ENCODE measurements around the gene NRG2. TPM values are rescaled to one million over a fixed set of nuclear protein-coding genes. Genes with fewer than 3 reads are reported as not detected.

Gene NRG2
- total and polyA plus RNA-seq, 7 experiments from 2014 or later, result 0.05 to 0.22 (median 0.12) TPM; not detected in 3

GRCh38 chr5:139893873-139894272 is 149.2 kb downstream of the NRG2 start:
- no peaks in the 10 kb centered on the region for H3K27me3 ChIP-seq (ENCODE audit: control insufficient read depth in 2 of 2, insufficient read depth in 2 of 2, low read length in 2 of 2)
- no peaks in the 10 kb centered on the region for H3K36me3 ChIP-seq (ENCODE audit: control insufficient read depth in 2 of 3, insufficient read depth in 3 of 3, low read length in 3 of 3)
- Mint-ChIP-seq H3K27ac (no peak overlapping the region), H3K4me1 (no peaks in the 10 kb centered on the region), H3K9me3 (no peaks in the 10 kb centered on the region), H3K4me3 (no peak overlapping the region), H3K27me3 (peaks cover 0 to 30% (median 14%) of the 10 kb centered on the region in 5 donors), H3K36me3 (no peaks in the 10 kb centered on the region)
- no peak for DNase-seq
- no peak overlapping the region for H3K4me3 ChIP-seq (ENCODE audit: low read length)
- H3K4me1 ChIP-seq (ENCODE audit: control insufficient read depth in 2 of 2, insufficient read depth in 2 of 2, low read length in 2 of 2), result no peaks in the 10 kb centered on the region
- intact Hi-C loops (cut with micrococcal nuclease), result no loop called here
- H3K27ac ChIP-seq (ENCODE audit: low read depth, low read length), result no peak overlapping the region
- H3K9me3 ChIP-seq (ENCODE audit: control insufficient read depth in 2 of 3, low read length in 3 of 3), result no peaks in the 10 kb centered on the region
- ATAC-seq, result no peak
- POLR2A ChIA-PET, result no interaction called here
- CTCF ChIA-PET, result no interaction called here

GRCh38 chr5:139889410-139889809 is 153.7 kb downstream of the NRG2 start:
- H3K27ac ChIP-seq (ENCODE audit: low read depth, low read length), result no peak overlapping the region
- no peaks in the 10 kb centered on the region for H3K27me3 ChIP-seq (ENCODE audit: control insufficient read depth in 2 of 2, insufficient read depth in 2 of 2, low read length in 2 of 2)
- H3K9me3 Mint-ChIP-seq, result no peaks in the 10 kb centered on the region
- H3K27me3 Mint-ChIP-seq, result peaks cover 0 to 26% (median 13%) of the 10 kb centered on the region in 5 donors
- ChIA-PET POLR2A (no interaction called here), CTCF (no interaction called here)
- H3K4me3 Mint-ChIP-seq, result no peak overlapping the region
- H3K36me3 ChIP-seq (ENCODE audit: control insufficient read depth in 2 of 3, insufficient read depth in 3 of 3, low read length in 3 of 3), result no peaks in the 10 kb centered on the region
- ATAC-seq (no peak), DNase-seq (no peak)
- intact Hi-C loops (cut with micrococcal nuclease), result no loop called here
- H3K9me3 ChIP-seq (ENCODE audit: control insufficient read depth in 2 of 3, low read length in 3 of 3), result no peaks in the 10 kb centered on the region
- H3K4me1 ChIP-seq (ENCODE audit: control insufficient read depth in 2 of 2, insufficient read depth in 2 of 2, low read length in 2 of 2), result no peaks in the 10 kb centered on the region
- no peaks in the 10 kb centered on the region for H3K36me3 Mint-ChIP-seq
- no peak overlapping the region for H3K4me3 ChIP-seq (ENCODE audit: low read length)
- H3K27ac Mint-ChIP-seq, result no peak overlapping the region
- peaks cover 0 to 2% (median 0%) of the 10 kb centered on the region in 7 donors for H3K4me1 Mint-ChIP-seq

GRCh38 chr5:139888370-139888769 is 154.7 kb downstream of the NRG2 start:
- ChIA-PET CTCF (no interaction called here), POLR2A (no interaction called here)

DNA sequence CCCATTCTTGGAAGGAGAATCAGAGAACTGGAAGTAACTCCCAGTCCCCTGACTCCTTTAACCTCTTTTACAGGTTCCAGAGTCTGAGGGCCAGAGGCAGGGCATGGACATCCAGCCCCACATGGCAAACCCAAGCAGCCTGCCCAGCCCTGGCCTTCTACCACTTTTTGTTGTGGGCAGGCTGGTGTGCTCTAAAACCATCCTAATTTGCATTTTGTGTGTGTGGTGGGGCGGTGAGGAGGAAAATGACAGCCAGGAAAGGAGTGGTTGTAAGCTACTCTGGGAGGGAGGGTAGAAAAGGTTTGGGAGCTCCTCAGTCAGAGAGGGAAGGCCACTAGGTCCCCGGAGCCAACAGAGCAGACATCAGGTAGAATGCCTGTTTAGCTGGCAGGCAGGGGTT is 156.9 kb downstream of the NRG2 start:
- Mint-ChIP-seq H3K27me3 (peaks cover 0 to 18% (median 4%) of the 10 kb centered on the region in 5 donors), H3K27ac (no peak overlapping the region), H3K4me1 (peaks cover 0 to 2% (median 0%) of the 10 kb centered on the region in 7 donors), H3K4me3 (no peak overlapping the region), H3K36me3 (no peaks in the 10 kb centered on the region), H3K9me3 (no peaks in the 10 kb centered on the region)
- Histone ChIP-seq H3K4me1 (ENCODE audit: control insufficient read depth in 2 of 2, insufficient read depth in 2 of 2, low read length in 2 of 2) (no peaks in the 10 kb centered on the region), H3K4me3 (ENCODE audit: low read length) (no peak overlapping the region), H3K27ac (ENCODE audit: low read depth, low read length) (no peak overlapping the region), H3K9me3 (ENCODE audit: control insufficient read depth in 2 of 3, low read length in 3 of 3) (no peaks in the 10 kb centered on the region), H3K36me3 (ENCODE audit: control insufficient read depth in 2 of 3, insufficient read depth in 3 of 3, low read length in 3 of 3) (no peaks in the 10 kb centered on the region), H3K27me3 (ENCODE audit: control insufficient read depth in 2 of 2, insufficient read depth in 2 of 2, low read length in 2 of 2) (no peaks in the 10 kb centered on the region)
- DNase-seq (no peak), ATAC-seq (no peak)
- ChIA-PET CTCF (no interaction called here), POLR2A (no interaction called here)
- intact Hi-C loops (cut with micrococcal nuclease), result no loop called here

More at GRCh38 chr5:139888370-139888769, 154.7 kb downstream of the NRG2 start:
- H3K9me3 Mint-ChIP-seq, result no peaks in the 10 kb centered on the region
- H3K36me3 Mint-ChIP-seq, result no peaks in the 10 kb centered on the region
- no peak for ATAC-seq
- Histone ChIP-seq H3K36me3 (ENCODE audit: control insufficient read depth in 2 of 3, insufficient read depth in 3 of 3, low read length in 3 of 3) (no peaks in the 10 kb centered on the region), H3K4me1 (ENCODE audit: control insufficient read depth in 2 of 2, insufficient read depth in 2 of 2, low read length in 2 of 2) (no peaks in the 10 kb centered on the region), H3K27ac (ENCODE audit: low read depth, low read length) (no peak overlapping the region), H3K9me3 (ENCODE audit: control insufficient read depth in 2 of 3, low read length in 3 of 3) (no peaks in the 10 kb centered on the region), H3K27me3 (ENCODE audit: control insufficient read depth in 2 of 2, insufficient read depth in 2 of 2, low read length in 2 of 2) (no peaks in the 10 kb centered on the region), H3K4me3 (ENCODE audit: low read length) (no peak overlapping the region)
- intact Hi-C loops (cut with micrococcal nuclease), result no loop called here
- no peak for DNase-seq
- H3K4me3 Mint-ChIP-seq, result no peak overlapping the region
- H3K27me3 Mint-ChIP-seq, result peaks cover 0 to 28% (median 13%) of the 10 kb centered on the region in 5 donors
- peaks cover 0 to 2% (median 0%) of the 10 kb centered on the region in 7 donors for H3K4me1 Mint-ChIP-seq
- no peak overlapping the region for H3K27ac Mint-ChIP-seq

GRCh38 chr5:139885857-139886208 is 157.3 kb downstream of the NRG2 start:
- CTCF ChIA-PET, result no interaction called here
- no peak for DNase-seq
- Histone ChIP-seq H3K4me1 (ENCODE audit: control insufficient read depth in 2 of 2, insufficient read depth in 2 of 2, low read length in 2 of 2) (no peaks in the 10 kb centered on the region), H3K36me3 (ENCODE audit: control insufficient read depth in 2 of 3, insufficient read depth in 3 of 3, low read length in 3 of 3) (no peaks in the 10 kb centered on the region), H3K4me3 (ENCODE audit: low read length) (no peak overlapping the region), H3K27me3 (ENCODE audit: control insufficient read depth in 2 of 2, insufficient read depth in 2 of 2, low read length in 2 of 2) (no peaks in the 10 kb centered on the region), H3K27ac (ENCODE audit: low read depth, low read length) (no peak overlapping the region), H3K9me3 (ENCODE audit: control insufficient read depth in 2 of 3, low read length in 3 of 3) (no peaks in the 10 kb centered on the region)
- POLR2A ChIA-PET, result no interaction called here
- Mint-ChIP-seq H3K27me3 (peaks cover 0 to 16% (median 4%) of the 10 kb centered on the region in 5 donors), H3K9me3 (no peaks in the 10 kb centered on the region), H3K27ac (no peak overlapping the region), H3K4me3 (no peak overlapping the region), H3K36me3 (no peaks in the 10 kb centered on the region), H3K4me1 (peaks cover 0 to 2% (median 0%) of the 10 kb centered on the region in 7 donors)
- intact Hi-C loops (cut with micrococcal nuclease), result no loop called here
- ATAC-seq, result no peak

DNA sequence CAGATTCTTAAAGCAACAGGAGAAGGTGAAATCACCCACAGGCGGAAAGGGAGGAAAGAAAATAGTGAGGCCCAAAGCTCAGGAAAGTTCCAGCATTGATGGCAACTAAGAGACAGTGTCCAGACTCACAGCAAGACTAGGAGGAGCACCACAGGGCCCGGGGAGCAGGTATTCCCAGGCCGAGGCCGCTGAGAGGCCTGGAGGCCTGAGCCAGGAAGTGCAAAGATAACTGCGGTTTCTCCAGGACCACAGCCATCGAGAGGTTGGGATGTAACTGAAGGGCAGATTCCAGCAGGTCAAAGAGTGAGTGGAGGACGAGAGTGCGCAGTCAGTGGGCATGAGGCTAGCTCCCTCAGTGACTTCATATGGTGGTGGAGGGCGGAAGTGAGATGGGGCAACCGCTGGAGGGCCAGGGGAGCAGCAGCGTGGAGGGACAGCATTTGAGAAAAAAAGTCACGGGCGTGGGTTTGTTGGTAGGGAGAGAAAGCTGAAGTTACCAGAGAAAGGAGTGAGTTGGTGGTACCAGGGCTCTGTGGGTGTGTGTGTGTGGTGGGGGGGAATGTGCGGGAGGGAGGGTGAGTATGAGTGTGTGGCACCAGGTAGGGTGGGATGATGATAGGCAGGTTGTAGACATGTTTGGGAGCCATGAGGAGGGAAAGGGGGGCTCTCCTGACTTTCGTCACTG is 157.8 kb downstream of the NRG2 start:
- POLR2A ChIA-PET, result no interaction called here
- H3K9me3 ChIP-seq (ENCODE audit: control insufficient read depth in 2 of 3, low read length in 3 of 3), result no peaks in the 10 kb centered on the region
- ATAC-seq (no peak), DNase-seq (no peak)
- H3K27me3 ChIP-seq (ENCODE audit: control insufficient read depth in 2 of 2, insufficient read depth in 2 of 2, low read length in 2 of 2), result no peaks in the 10 kb centered on the region
- H3K4me3 ChIP-seq (ENCODE audit: low read length), result no peak overlapping the region
- Mint-ChIP-seq H3K36me3 (no peaks in the 10 kb centered on the region), H3K9me3 (no peaks in the 10 kb centered on the region), H3K4me1 (peaks cover 0 to 2% (median 0%) of the 10 kb centered on the region in 7 donors), H3K27ac (no peak overlapping the region), H3K27me3 (peaks cover 0 to 13% (median 4%) of the 10 kb centered on the region in 5 donors), H3K4me3 (no peak overlapping the region)
- no peaks in the 10 kb centered on the region for H3K4me1 ChIP-seq (ENCODE audit: control insufficient read depth in 2 of 2, insufficient read depth in 2 of 2, low read length in 2 of 2)
- CTCF ChIA-PET, result no interaction called here
- no peaks in the 10 kb centered on the region for H3K36me3 ChIP-seq (ENCODE audit: control insufficient read depth in 2 of 3, insufficient read depth in 3 of 3, low read length in 3 of 3)
- H3K27ac ChIP-seq (ENCODE audit: low read depth, low read length), result no peak overlapping the region
- intact Hi-C loops (cut with micrococcal nuclease), result no loop called here

GRCh38 chr5:139884734-139885133 is 158.4 kb downstream of the NRG2 start:
- Mint-ChIP-seq H3K4me3 (no peak overlapping the region), H3K36me3 (no peaks in the 10 kb centered on the region), H3K4me1 (peaks cover 0 to 2% (median 0%) of the 10 kb centered on the region in 7 donors), H3K27ac (no peak overlapping the region), H3K27me3 (peaks cover 0 to 10% (median 4%) of the 10 kb centered on the region in 5 donors), H3K9me3 (no peaks in the 10 kb centered on the region)
- Histone ChIP-seq H3K27me3 (ENCODE audit: control insufficient read depth in 2 of 2, insufficient read depth in 2 of 2, low read length in 2 of 2) (no peaks in the 10 kb centered on the region), H3K9me3 (ENCODE audit: control insufficient read depth in 2 of 3, low read length in 3 of 3) (no peaks in the 10 kb centered on the region), H3K4me1 (ENCODE audit: control insufficient read depth in 2 of 2, insufficient read depth in 2 of 2, low read length in 2 of 2) (no peaks in the 10 kb centered on the region), H3K27ac (ENCODE audit: low read depth, low read length) (no peak overlapping the region), H3K4me3 (ENCODE audit: low read length) (no peak overlapping the region), H3K36me3 (ENCODE audit: control insufficient read depth in 2 of 3, insufficient read depth in 3 of 3, low read length in 3 of 3) (no peaks in the 10 kb centered on the region)
- intact Hi-C loops (cut with micrococcal nuclease), result no loop called here
- ChIA-PET CTCF (no interaction called here), POLR2A (no interaction called here)
- ATAC-seq (no peak), DNase-seq (no peak)
